Activated naive CD8-positive, alpha-beta T cell (primary cell): ENCODE measurements around the gene KLHDC4.
A peak's percentile ranks its signal among the peaks of the same experiment; 100 is the strongest.

Source experiments
- H3K27ac Mint-ChIP-seq: one replicate; pipeline ENCODE4 v1.8.0; 2021; ENCODE audit warnings: mixed read lengths
- H3K27me3 Mint-ChIP-seq: one replicate; pipeline ENCODE4 v1.8.0; 2021; ENCODE audit warnings: mixed read lengths
- H3K36me3 Mint-ChIP-seq: one replicate; pipeline ENCODE4 v1.8.0; 2021; ENCODE audit warnings: mixed read lengths
- H3K4me1 Mint-ChIP-seq: one replicate; pipeline ENCODE4 v1.8.0; 2021; ENCODE audit warnings: low read depth, mixed read lengths
- H3K4me3 Mint-ChIP-seq: one replicate; pipeline ENCODE4 v1.8.0; 2021; ENCODE audit warnings: mild to moderate bottlenecking, mixed read lengths
- H3K9me3 Mint-ChIP-seq: one replicate; pipeline ENCODE4 v1.8.0; 2021; ENCODE audit warnings: low read depth, mixed read lengths

KLHDC4 gene

GRCh38 chr16:87766485-87766797 is 655 bp upstream of the KLHDC4 start:
- no peaks in the 10 kb centered on the region for H3K9me3 Mint-ChIP-seq
- H3K27me3 Mint-ChIP-seq = no peaks in the 10 kb centered on the region
- H3K36me3 Mint-ChIP-seq = no peaks in the 10 kb centered on the region
- peak overlapping the region; percentile 99 for H3K4me3 Mint-ChIP-seq
- H3K27ac Mint-ChIP-seq = peak overlapping the region; percentile 97
- peaks cover 34% of the 10 kb centered on the region for H3K4me1 Mint-ChIP-seq

DNA sequence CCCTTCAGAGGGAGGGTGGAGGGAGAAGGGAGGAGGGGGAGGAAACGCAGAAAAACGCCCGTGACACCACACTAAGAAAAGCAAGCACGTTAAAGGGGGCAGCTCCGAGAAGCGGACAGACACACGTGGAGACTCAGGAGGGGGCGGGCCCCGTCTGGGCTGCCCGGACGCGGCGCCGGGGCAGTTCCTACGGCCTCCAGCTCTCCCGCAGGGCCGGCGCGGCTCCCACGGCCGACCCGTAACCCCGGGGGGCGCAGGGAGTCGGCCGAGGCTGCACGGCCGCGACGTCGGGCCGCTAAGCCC is 362 bp downstream of the KLHDC4 start:
- no peaks in the 10 kb centered on the region for H3K27me3 Mint-ChIP-seq
- no peaks in the 10 kb centered on the region for H3K9me3 Mint-ChIP-seq
- H3K4me3 Mint-ChIP-seq = peak overlapping the region; percentile 99
- peaks cover 36% of the 10 kb centered on the region for H3K4me1 Mint-ChIP-seq
- peak overlapping the region; percentile 90 for H3K27ac Mint-ChIP-seq
- no peaks in the 10 kb centered on the region for H3K36me3 Mint-ChIP-seq

- peak overlapping the region; percentile 90 for H3K27ac Mint-ChIP-seq
- H3K4me3 Mint-ChIP-seq = peak overlapping the region; percentile 96
- no peaks in the 10 kb centered on the region for H3K27me3 Mint-ChIP-seq
- peaks cover 37% of the 10 kb centered on the region for H3K4me1 Mint-ChIP-seq
- H3K9me3 Mint-ChIP-seq = no peaks in the 10 kb centered on the region
- H3K36me3 Mint-ChIP-seq = no peaks in the 10 kb centered on the region
Measured at GRCh38 chr16:87764600-87765472, 950 bp downstream of the KLHDC4 start.

DNA sequence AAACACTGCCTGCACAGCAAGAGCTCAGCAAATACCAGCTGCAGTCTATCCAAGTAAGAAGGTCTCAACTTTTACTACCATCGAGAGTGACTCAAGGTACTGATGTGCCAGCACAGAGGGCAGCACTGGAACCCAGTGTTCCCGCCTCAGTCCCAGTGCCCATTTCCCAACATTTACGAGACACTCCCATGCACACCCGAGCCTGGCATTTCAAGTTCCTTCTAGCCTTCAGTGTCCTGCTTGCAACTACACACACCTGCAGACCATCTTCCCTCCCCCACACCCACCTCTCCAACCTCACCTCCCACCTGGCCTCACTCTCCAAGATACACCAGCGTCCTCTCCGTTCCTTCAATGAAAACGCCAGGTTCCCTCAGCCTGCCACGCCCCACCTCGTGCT is 3.2 kb downstream of the KLHDC4 start:
- Mint-ChIP-seq H3K4me3 (peak overlapping the region; percentile 96), H3K36me3 (no peaks in the 10 kb centered on the region), H3K27ac (peak overlapping the region; percentile 38), H3K27me3 (no peaks in the 10 kb centered on the region), H3K4me1 (peaks cover 39% of the 10 kb centered on the region), H3K9me3 (no peaks in the 10 kb centered on the region)

GRCh38 chr16:87762071-87762571 is 3.7 kb downstream of the KLHDC4 start:
- H3K36me3 Mint-ChIP-seq = no peaks in the 10 kb centered on the region
- H3K27me3 Mint-ChIP-seq = no peaks in the 10 kb centered on the region
- H3K4me1 Mint-ChIP-seq = peaks cover 36% of the 10 kb centered on the region
- H3K27ac Mint-ChIP-seq = peak overlapping the region; percentile 38
- peak overlapping the region; percentile 96 for H3K4me3 Mint-ChIP-seq
- no peaks in the 10 kb centered on the region for H3K9me3 Mint-ChIP-seq

DNA sequence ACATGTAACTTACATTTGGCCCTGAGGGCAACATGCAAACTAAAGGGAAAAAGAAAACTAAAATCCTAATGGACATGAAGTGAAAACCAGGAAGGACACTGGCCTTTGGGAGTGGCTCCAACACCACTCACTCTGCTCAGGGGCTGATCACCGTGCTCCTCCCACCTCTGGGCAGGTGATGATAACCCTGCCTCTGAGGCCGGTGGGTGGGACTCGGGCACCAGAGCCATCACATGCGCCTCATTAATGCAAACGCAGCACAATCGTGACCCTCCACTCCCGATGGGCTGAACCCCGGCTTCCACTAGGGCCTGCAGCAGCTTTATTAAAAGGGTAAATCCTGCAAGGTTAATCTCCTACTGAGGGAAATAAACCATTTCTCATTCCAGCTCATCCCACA is 4.7 kb downstream of the KLHDC4 start:
- no peaks in the 10 kb centered on the region for H3K36me3 Mint-ChIP-seq
- no peaks in the 10 kb centered on the region for H3K27me3 Mint-ChIP-seq
- no peaks in the 10 kb centered on the region for H3K9me3 Mint-ChIP-seq
- H3K27ac Mint-ChIP-seq = no peak overlapping the region
- peaks cover 35% of the 10 kb centered on the region for H3K4me1 Mint-ChIP-seq
- no peak overlapping the region for H3K4me3 Mint-ChIP-seq

DNA sequence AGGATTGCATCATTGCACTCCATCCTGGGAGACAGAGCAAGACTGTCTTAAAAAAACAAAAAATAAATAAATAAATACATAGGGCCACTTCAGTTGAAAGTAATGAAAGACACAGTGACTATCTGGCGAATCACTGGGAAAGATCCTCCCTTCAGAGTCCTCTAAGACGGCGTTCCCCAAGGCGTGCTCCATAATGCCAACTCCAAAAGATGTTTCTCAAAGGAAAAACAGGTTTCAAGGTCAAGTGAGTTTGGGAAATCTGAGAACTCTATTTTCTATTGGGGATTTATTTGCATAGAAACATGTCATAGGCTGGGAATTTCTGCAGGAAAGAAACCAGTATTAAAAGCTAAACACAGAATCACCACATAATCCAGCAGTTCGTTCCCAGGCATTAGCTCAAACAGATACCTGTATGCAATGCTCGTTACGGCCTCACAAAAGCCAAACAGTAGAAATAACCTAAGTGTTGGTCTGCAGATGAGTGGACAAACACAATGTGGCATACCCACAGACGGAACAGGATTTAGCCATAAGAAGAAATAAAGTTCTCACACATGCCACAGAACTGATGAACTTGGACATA is 7.9 kb downstream of the KLHDC4 start:
- H3K4me1 Mint-ChIP-seq = peaks cover 21% of the 10 kb centered on the region
- H3K4me3 Mint-ChIP-seq = no peak overlapping the region
- no peaks in the 10 kb centered on the region for H3K36me3 Mint-ChIP-seq
- no peak overlapping the region for H3K27ac Mint-ChIP-seq
- no peaks in the 10 kb centered on the region for H3K27me3 Mint-ChIP-seq
- H3K9me3 Mint-ChIP-seq = no peaks in the 10 kb centered on the region

- Mint-ChIP-seq H3K27ac (no peak overlapping the region), H3K36me3 (peaks cover 2% of the 10 kb centered on the region), H3K4me3 (no peak overlapping the region), H3K4me1 (peaks cover 9% of the 10 kb centered on the region), H3K27me3 (no peaks in the 10 kb centered on the region), H3K9me3 (no peaks in the 10 kb centered on the region)
Measured at GRCh38 chr16:87754535-87754934, 11.3 kb downstream of the KLHDC4 start.

DNA sequence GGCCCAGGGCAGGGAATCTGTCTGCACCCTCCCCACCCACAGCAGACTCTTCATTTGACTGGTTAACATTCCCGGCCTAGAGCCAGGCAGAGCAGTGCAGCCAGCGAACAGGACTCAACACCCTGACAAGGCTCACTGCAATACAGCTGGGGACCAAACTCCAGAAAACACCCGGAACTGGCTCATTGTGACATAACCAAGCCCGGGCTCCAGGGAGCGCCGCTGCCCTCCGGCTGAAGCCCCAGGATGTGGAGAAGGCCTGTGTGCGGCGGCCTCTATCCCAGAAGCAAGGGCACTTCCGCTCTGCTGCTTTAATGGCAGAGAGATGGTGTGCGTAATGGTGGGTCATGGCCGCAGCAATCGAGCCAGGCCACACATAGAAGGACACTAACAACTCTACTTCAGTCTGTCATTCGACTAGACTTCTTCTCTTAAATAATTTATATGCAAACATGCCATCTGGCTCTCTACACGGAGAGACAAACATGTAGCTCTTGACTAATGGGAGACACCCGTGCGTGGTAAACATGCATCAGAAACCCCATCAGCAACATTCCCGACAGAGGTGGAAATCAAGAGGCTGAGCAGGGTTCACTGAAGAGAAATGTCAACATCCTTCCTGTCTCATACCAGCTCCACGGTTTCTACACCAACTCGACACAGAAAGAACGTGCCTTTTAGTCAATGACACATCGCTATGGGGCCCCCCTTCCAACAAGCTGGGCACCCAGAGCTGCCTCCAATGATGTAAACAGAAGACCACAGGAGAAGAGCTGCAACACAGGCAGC is 18.0 kb downstream of the KLHDC4 start:
- H3K4me1 Mint-ChIP-seq = peaks cover 8% of the 10 kb centered on the region
- no peak overlapping the region for H3K27ac Mint-ChIP-seq
- no peaks in the 10 kb centered on the region for H3K27me3 Mint-ChIP-seq
- H3K9me3 Mint-ChIP-seq = no peaks in the 10 kb centered on the region
- no peak overlapping the region for H3K4me3 Mint-ChIP-seq
- H3K36me3 Mint-ChIP-seq = peaks cover 4% of the 10 kb centered on the region

DNA sequence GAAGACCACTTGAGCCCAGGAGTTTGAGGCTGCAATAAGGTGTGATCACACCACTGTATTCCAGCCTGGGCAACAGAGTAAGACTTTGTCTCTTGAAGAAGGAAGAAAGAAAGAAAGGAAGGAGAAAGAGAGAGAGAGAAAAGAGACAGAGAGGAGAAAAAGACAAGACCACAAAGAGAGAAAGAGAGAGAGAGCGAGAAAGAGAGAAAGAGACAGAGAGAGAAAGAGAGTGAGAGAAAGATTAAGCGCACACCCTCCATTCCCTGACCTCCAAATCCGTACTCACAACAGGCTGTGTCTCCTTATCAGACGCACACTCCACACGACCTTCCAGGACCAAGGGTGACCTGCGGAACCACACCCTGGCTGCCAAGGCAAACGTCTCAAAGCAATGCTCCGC is 19.6 kb downstream of the KLHDC4 start:
- Mint-ChIP-seq H3K27me3 (no peaks in the 10 kb centered on the region), H3K4me1 (peaks cover 9% of the 10 kb centered on the region), H3K27ac (no peak overlapping the region), H3K4me3 (no peak overlapping the region), H3K9me3 (no peaks in the 10 kb centered on the region), H3K36me3 (peaks cover 8% of the 10 kb centered on the region)

GRCh38 chr16:87744750-87745514 is 20.9 kb downstream of the KLHDC4 start:
- Mint-ChIP-seq H3K9me3 (no peaks in the 10 kb centered on the region), H3K4me1 (peaks cover 11% of the 10 kb centered on the region), H3K36me3 (peaks cover 6% of the 10 kb centered on the region), H3K4me3 (no peak overlapping the region), H3K27me3 (no peaks in the 10 kb centered on the region), H3K27ac (no peak overlapping the region)

DNA sequence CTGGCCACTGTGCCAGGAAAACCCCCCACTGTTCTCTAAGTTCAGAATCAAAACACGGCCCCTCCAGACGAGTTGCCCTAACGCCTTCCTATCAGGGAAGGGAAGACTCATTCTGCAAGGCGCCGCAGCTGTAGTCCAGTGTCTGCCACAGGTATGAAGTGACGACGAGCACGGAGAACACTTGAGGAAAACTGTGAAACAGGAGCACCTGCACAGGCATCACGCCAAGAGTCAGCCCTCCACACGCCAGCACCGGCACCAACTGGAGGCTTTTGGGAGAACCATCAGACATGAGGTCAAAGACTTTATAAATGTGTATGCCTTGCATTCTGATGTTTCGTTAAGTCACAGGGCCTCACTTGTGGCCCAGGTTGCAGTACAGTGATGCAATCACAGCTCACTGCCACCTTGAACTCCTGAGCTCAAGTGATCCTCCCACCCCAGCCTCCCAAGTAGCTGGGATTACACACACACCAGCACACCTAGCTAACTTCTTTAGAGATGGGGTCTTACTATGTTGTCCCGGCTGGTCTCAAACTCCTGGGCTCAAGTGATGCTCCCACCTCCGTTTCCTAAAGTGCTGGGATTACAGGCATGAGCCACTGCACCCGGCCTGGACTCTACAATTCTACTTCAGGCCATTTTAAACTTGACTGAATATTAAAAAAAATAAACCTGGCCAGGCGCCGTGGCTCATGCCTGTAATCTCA is 22.9 kb downstream of the KLHDC4 start:
- no peak overlapping the region for H3K27ac Mint-ChIP-seq
- peaks cover 9% of the 10 kb centered on the region for H3K4me1 Mint-ChIP-seq
- no peaks in the 10 kb centered on the region for H3K27me3 Mint-ChIP-seq
- H3K36me3 Mint-ChIP-seq = peaks cover 6% of the 10 kb centered on the region
- no peak overlapping the region for H3K4me3 Mint-ChIP-seq
- no peaks in the 10 kb centered on the region for H3K9me3 Mint-ChIP-seq

GRCh38 chr16:87741700-87742415 is 23.9 kb downstream of the KLHDC4 start:
- Mint-ChIP-seq H3K9me3 (no peaks in the 10 kb centered on the region), H3K27me3 (no peaks in the 10 kb centered on the region), H3K4me1 (peaks cover 8% of the 10 kb centered on the region), H3K36me3 (peaks cover 6% of the 10 kb centered on the region), H3K4me3 (no peak overlapping the region), H3K27ac (no peak overlapping the region)
